Measurements from ENCODE around the gene SHISA7.

Gene SHISA7

GRCh38 chr19:55400281-55401087 is 42.6 kb downstream of the SHISA7 start:
- no peak overlapping the region for H3K27ac ChIP-seq
- H3K4me3 ChIP-seq (ENCODE audit: low read depth in 1 of 2, low read length in 1 of 2) = no peak overlapping the region
- peaks cover 38% of the 10 kb centered on the region for H3K36me3 ChIP-seq
- no peaks in the 10 kb centered on the region for H3K27me3 ChIP-seq
- no peak for TF ChIP-seq CTCF (IDR thresholded peaks at IDR 0.05)
- H3K4me1 ChIP-seq (ENCODE audit: control insufficient read depth in 1 of 2, insufficient read depth in 1 of 2, low read depth in 1 of 2, low read length in 1 of 2) = peaks cover 23 to 25% of the 10 kb centered on the region in 2 experiments
- no peaks in the 10 kb centered on the region for H3K9me3 ChIP-seq

GRCh38 chr19:55398200-55398925 is 44.7 kb downstream of the SHISA7 start:
- H3K27me3 ChIP-seq = no peaks in the 10 kb centered on the region
- H3K36me3 ChIP-seq = peaks cover 29% of the 10 kb centered on the region
- no peak for TF ChIP-seq CTCF (IDR thresholded peaks at IDR 0.05)
- peaks cover 22 to 24% of the 10 kb centered on the region in 2 experiments for H3K4me1 ChIP-seq (ENCODE audit: control insufficient read depth in 1 of 2, insufficient read depth in 1 of 2, low read depth in 1 of 2, low read length in 1 of 2)
- H3K9me3 ChIP-seq = no peaks in the 10 kb centered on the region
- H3K4me3 ChIP-seq (ENCODE audit: low read depth in 1 of 2, low read length in 1 of 2) = peak overlapping the region; percentile 44 to 55
- peak overlapping the region; percentile 78 for H3K27ac ChIP-seq

GRCh38 chr19:55392820-55393761 is 50.0 kb downstream of the SHISA7 start:
- peaks cover 11 to 12% of the 10 kb centered on the region in 2 experiments for H3K4me1 ChIP-seq (ENCODE audit: control insufficient read depth in 1 of 2, insufficient read depth in 1 of 2, low read depth in 1 of 2, low read length in 1 of 2)
- no peak overlapping the region for H3K4me3 ChIP-seq (ENCODE audit: low read depth in 1 of 2, low read length in 1 of 2)
- H3K9me3 ChIP-seq = no peaks in the 10 kb centered on the region
- H3K27ac ChIP-seq = no peak overlapping the region
- H3K36me3 ChIP-seq = peaks cover 34% of the 10 kb centered on the region
- H3K27me3 ChIP-seq = no peaks in the 10 kb centered on the region
- no peak for TF ChIP-seq CTCF (IDR thresholded peaks at IDR 0.05)

- no peaks in the 10 kb centered on the region for H3K27me3 ChIP-seq
- H3K4me1 ChIP-seq (ENCODE audit: control insufficient read depth in 1 of 2, insufficient read depth in 1 of 2, low read depth in 1 of 2, low read length in 1 of 2) = peaks cover 16 to 19% of the 10 kb centered on the region in 2 experiments
- H3K4me3 ChIP-seq (ENCODE audit: low read depth in 1 of 2, low read length in 1 of 2) = no peak overlapping the region
- H3K9me3 ChIP-seq = no peaks in the 10 kb centered on the region
- no peak overlapping the region for H3K27ac ChIP-seq
- TF ChIP-seq CTCF (IDR thresholded peaks at IDR 0.05) = no peak
- H3K36me3 ChIP-seq = peaks cover 44% of the 10 kb centered on the region
Observed at GRCh38 chr19:55391702-55392615, 51.1 kb downstream of the SHISA7 start.

Data from neutrophil (primary cell).